ENCODE results near the gene SBNO1.

GRCh38 chr12:123404581-123404980, 39.9 kb upstream of the SBNO1 start:
- TF ChIP-seq, protein P1, sequence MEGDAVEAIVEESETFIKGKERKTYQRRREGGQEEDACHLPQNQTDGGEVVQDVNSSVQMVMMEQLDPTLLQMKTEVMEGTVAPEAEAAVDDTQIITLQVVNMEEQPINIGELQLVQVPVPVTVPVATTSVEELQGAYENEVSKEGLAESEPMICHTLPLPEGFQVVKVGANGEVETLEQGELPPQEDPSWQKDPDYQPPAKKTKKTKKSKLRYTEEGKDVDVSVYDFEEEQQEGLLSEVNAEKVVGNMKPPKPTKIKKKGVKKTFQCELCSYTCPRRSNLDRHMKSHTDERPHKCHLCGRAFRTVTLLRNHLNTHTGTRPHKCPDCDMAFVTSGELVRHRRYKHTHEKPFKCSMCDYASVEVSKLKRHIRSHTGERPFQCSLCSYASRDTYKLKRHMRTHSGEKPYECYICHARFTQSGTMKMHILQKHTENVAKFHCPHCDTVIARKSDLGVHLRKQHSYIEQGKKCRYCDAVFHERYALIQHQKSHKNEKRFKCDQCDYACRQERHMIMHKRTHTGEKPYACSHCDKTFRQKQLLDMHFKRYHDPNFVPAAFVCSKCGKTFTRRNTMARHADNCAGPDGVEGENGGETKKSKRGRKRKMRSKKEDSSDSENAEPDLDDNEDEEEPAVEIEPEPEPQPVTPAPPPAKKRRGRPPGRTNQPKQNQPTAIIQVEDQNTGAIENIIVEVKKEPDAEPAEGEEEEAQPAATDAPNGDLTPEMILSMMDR (IDR thresholded peaks at IDR 0.05; ENCODE audit: low read depth, low read length) = no peak
- no peak for TF ChIP-seq EZH2phosphoT487 (IDR thresholded peaks at IDR 0.05; ENCODE audit: low read depth)
